HG03039 (cell line): Measurements from ENCODE around the gene POLD1.

ENCODE experiments used
- ATAC-seq: cut with Tn5 transposase; IDR thresholded peaks from one replicate; pipeline ENCODE4 v1.9.1; 2021; ENCODE audit warnings: mild to moderate bottlenecking, moderate library complexity; ENCODE audit not compliant: unreplicated experiment

Gene POLD1

DNA sequence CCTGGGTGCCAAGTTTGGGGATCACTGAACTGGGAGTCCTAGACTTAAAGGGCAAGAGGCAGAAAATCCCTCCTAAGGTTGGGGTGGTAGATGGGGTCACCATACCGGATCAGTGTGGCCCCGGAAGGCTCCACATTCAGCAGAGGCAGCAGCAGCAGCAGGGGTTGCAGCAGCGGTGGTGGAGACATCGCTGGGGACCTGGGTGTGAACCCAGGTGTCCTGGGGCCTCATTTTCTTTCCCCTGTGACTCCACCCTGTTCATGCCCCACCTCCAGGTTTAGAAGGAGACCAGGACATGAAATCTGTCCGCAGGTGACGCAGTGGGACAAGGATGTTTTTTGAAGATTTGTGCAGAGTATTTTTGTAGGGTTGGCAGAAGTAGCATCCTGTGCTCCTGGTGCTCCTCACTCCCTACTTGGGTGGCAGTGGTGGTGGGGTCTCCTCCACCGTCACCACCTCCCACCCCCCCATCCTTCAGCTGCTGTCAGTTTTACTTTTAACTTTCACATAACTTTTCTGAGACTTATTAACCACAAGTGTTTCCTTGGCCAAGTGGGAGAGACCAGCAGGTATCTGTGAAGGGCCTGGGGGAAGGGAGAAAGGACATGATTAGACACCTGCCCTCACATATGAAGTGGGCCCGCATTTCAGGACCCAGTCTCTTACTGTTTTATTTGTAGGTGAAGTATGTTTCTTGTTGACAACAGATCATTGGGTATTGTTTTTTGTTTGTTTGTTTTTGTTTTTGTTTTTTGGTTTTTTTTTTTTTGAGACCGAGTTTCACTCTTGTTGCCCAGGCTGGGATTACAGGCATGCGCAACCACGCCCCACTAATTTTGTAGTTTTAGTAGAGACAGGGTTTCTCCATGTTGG is 18.5 kb upstream of the POLD1 start, which contains the start of gene NAPSA:
TSS of gene NAPSA (minus strand) at position 206 of the 873 bp plus-strand sequence. CDS start at position 188, 18 bp downstream.
- ATAC-seq: no peak

DNA sequence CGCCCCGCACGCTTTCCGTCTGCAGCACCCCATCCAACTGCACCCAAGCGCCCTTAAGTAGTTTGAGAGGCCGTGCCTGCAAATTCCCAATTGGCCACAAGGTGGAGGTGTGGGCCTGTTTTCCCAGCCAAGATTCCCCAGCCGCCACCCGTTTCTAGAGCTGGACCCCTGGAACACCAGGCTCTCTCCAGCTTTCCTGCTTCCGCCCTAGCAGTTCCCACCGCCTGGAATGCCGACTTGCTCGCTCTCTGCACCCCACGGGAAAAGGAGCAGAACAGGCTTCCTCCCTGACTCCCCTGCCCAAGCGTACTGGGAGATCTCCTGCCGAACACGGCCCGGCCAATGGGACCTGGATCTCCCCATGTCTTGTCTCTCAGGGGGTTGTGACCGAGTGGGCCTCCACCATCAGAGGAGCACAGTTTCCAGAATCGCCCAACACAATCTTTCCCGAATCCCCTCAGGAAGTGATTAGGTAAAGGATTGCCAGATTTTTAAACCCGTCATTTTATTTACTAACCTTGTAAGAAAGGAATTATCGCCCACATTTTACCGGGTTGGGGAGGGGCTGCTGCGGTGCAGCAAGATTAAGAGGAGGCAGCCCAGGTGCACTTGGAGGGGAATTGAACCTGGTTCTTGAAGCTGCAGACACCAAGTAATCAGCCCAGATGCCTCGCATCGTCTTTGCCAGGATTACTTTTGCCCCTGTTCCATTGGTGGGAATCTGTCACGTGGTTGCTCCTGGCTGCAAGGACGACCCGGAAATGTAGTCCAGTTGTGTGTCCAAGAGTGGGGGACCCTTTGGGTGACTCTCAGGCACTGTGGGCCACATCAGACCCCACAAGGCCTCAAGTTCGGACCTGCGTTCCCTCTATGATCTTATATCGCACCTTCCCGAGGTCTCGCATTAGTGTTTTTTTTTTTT is 15.2 kb upstream of the POLD1 start:
- no peak for ATAC-seq

DNA sequence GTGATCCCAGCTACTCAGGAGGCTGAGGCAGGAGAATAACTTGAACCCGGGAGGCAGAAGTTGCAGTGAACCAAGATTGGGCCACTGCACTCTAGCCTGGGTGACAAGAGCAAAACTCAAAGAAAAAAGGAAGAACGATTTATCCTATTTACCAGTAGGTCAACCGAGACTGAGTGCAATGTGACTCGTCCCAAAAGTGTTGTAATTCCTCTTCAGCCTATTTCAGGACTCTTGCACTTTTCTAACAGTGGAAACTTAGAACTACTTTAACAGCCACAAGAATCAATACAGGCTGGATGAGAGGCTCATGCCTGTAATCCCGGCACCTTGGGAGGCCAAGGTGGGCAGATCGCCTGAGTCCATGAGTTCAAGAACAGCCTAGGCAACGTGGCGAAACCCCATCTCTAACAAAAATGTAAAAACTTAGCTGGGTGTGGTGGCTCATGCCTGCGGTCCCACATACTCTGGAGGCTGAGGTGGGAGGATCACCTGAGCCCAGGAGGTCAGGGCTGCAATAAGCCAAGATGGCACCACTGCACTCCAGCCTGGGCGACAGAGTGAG is 12.2 kb upstream of the POLD1 start:
- no peak for ATAC-seq

DNA sequence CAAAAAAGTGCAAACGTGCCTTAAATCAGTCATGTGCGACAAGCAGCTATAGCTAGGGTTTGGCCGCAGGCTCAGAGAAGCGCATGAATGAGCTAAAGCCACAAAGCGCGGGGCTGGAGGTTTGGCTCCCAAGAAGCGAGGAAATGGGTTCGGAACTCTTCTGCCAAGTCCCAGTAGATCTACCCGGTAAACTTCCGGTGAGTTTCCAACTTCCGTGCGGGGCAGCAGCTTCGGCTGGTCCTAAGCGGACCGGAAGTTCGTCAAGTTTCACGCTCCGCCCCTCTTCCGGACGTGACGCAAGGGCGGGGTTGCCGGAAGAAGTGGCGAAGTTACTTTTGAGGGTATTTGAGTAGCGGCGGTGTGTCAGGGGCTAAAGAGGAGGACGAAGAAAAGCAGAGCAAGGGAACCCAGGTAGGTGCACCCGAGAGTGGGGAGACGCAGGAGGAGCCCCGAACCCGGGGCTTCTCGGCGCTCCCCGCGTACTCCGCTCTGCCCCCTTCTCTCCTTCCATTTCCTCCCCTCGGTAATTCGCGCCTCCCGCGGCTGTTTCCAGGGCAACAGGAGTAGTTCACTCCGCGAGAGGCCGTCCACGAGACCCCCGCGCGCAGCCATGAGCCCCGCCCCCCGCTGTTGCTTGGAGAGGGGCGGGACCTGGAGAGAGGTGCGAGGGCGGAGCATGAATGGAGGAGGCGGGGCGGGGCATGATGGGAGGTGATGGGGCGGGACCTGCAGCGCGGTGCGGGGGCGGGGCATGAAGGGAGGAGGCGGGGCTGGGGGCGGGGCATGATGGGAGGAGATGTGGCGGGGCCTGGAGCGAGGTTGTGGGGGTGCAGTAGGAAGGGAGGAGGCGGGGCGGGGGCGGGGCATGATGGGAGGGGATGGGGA is 7.7 kb upstream of the POLD1 start, which contains the start of gene NR1H2:
TSS of gene NR1H2 (plus strand) at position 292 of the 885 bp plus-strand sequence. CDS start 1,149 bp downstream, outside the sequence.
- peak; percentile 77 for ATAC-seq

DNA sequence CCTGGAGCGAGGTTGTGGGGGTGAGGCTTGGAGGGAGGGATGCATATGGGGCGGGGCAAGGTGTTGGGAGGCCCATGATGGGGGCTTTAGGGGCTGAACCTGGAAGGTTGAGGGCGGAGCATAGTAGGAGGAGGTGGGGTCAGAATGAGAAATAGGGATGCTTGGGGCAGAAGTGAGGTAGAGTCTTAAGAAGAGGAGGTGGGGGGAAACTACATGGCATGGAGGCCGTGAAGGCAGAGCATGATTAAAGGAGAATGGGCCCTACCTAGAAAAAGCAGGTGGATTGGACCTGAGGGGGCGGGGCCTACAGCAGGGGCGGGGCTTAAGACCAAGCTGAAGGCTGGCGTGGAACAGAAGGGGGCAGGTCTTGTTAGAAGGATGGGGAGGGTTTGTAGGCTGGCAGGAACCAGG is 7.1 kb upstream of the POLD1 start:
- no peak for ATAC-seq

DNA sequence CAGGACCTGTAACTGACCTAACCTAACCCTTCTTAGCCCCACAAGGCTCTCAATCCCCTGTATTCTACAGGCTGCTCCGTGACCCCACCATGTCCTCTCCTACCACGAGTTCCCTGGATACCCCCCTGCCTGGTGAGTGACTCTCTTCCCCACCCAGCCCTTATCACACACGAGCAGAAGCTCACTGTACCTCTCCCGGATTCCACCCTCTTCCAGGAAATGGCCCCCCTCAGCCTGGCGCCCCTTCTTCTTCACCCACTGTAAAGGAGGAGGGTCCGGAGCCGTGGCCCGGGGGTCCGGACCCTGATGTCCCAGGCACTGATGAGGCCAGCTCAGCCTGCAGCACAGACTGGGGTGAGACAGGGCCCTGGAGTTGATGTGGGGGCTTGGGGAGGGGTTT is 6.6 kb upstream of the POLD1 start:
- ATAC-seq: no peak

DNA sequence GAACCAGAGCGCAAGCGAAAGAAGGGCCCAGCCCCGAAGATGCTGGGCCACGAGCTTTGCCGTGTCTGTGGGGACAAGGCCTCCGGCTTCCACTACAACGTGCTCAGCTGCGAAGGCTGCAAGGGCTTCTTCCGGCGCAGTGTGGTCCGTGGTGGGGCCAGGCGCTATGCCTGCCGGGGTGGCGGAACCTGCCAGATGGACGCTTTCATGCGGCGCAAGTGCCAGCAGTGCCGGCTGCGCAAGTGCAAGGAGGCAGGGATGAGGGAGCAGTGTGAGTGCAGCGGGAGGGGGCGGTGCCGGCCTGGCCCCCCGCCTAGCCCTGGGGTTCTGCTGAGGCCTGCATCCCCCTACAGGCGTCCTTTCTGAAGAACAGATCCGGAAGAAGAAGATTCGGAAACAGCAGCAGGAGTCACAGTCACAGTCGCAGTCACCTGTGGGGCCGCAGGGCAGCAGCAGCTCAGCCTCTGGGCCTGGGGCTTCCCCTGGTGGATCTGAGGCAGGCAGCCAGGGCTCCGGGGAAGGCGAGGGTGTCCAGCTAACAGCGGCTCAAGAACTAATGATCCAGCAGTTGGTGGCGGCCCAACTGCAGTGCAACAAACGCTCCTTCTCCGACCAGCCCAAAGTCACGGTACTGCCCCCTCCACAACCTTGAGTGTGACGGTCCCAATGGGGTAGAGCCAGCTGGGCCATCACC is 5.8 kb upstream of the POLD1 start:
- no peak for ATAC-seq

DNA sequence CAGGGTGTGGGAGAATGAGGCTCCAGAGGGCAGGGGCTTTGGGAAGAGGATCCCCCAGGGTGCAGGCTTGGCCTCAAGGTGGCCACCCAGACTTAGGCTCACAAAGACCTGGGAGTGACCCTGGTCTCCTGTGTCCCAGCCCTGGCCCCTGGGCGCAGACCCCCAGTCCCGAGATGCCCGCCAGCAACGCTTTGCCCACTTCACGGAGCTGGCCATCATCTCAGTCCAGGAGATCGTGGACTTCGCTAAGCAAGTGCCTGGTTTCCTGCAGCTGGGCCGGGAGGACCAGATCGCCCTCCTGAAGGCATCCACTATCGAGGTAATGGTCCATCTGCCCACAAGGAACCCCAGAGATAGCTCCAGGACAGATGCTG is 5.3 kb upstream of the POLD1 start:
- ATAC-seq: no peak

DNA sequence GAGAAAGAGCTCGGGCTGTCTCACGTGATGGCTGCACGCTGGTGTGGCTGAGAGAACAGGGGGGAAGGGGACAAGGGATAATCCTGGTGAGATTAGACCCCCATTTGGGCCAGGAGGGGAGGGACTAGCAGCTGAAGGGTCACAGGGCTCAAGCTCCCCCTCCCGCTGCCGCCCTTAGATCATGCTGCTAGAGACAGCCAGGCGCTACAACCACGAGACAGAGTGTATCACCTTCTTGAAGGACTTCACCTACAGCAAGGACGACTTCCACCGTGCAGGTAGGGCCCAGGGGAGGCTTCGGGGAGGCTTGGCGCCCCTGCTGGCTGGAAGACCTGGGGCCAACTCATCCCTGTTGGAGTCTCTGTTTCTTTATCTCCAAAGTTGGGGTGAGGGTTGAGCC is 4.5 kb upstream of the POLD1 start:
- no peak for ATAC-seq

DNA sequence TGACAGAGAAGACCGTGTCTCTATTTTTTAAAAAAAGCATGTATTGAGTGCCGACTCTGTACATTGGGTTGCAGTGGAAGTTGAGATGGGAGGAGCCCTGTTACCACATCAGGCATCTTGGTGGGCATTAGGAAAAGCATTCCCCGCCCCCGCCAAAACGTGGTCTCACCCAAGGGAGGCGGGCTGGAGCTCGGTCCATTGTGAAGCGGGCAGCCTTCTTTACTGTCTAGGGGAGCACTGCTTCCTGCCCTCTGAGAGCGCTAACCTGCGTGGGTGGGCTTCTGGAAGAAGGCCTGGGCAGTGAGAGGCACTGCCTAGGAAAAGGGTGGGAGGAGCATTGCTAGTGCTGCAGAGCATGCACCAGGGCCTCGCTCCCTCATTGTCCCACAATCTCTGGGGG is 4.0 kb upstream of the POLD1 start:
- no peak for ATAC-seq

DNA sequence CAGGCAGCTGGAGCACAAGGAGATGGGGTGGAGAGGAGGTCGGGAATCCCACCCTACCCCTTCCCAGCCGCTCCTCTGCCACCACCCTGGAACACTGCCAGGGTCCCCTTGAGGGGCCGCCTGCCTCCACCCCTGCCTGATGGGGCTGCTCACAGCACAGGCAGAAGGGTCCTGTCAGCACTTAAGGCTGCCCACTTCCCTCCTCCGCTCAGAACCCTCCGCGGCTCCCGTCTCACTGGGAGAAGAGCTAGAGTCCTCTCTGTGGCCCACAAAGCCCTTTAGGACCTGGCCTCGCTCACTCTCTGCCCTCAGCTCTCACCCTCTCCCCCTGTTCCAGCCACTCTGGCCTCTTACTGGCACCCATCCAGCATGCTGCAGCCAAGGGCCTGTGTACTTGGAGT is 3.4 kb upstream of the POLD1 start:
- ATAC-seq: no peak

DNA sequence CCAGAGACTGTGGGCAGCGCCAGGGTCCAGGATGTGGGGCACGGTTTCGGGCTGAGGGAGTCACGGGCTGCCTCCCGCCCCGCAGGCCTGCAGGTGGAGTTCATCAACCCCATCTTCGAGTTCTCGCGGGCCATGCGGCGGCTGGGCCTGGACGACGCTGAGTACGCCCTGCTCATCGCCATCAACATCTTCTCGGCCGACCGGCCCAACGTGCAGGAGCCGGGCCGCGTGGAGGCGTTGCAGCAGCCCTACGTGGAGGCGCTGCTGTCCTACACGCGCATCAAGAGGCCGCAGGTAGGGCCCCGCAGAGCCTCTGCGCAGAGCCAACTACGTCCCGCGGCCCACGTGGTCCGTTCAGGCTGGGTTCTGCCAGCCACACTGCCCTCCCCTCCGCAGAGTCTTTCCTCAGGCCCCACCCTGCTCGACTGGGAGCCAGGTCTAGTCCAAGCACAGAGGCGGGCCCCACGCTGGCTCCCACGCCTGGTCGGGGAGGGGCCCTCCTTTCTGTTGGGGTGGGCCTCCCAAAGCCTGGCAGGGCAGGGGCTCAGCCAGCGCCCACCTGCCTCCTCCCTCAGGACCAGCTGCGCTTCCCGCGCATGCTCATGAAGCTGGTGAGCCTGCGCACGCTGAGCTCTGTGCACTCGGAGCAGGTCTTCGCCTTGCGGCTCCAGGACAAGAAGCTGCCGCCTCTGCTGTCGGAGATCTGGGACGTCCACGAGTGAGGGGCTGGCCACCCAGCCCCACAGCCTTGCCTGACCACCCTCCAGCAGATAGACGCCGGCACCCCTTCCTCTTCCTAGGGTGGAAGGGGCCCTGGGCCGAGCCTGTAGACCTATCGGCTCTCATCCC is 2.0 kb upstream of the POLD1 start:
- ATAC-seq: no peak

DNA sequence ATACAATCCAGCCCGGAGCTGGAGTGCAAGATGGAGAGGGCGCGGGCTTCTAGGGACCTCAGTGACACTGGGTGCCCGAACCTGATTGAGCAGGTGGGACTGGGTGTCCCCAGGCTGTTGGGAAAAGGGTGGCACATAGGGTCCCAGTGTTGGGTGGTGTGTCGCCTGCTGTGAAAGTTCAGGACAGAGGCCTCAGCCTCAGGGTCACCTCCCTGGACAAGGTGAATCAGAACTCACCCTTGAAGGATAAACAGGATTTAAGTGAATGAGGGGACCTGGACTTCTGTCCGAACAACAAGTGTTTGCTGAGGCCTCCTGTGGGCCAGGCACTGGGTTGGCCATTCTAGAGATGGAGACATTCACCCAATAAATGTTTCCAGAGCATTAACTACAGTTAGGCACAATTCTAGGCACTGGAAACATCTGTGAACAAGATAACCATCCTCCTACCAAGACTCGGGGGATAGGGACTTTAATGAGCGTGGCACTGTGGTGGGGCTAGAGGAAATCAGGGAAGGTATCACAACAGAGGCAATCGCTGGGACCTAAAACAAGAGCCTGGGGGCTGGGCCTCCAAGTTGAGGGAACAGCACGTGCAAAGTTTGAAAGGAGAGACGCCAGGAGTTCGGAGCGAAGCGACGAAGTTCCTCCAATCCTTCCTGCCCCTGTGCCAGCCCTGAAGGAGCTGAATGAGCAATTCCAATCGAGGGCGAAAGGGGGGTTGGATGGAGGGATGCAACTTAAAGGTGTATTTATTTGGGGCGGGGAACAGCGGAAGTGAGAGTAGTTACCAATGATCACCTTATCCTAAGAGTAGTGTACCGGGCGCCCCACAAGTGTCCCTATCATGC is 921 bp upstream of the POLD1 start:
- ATAC-seq: no peak

DNA sequence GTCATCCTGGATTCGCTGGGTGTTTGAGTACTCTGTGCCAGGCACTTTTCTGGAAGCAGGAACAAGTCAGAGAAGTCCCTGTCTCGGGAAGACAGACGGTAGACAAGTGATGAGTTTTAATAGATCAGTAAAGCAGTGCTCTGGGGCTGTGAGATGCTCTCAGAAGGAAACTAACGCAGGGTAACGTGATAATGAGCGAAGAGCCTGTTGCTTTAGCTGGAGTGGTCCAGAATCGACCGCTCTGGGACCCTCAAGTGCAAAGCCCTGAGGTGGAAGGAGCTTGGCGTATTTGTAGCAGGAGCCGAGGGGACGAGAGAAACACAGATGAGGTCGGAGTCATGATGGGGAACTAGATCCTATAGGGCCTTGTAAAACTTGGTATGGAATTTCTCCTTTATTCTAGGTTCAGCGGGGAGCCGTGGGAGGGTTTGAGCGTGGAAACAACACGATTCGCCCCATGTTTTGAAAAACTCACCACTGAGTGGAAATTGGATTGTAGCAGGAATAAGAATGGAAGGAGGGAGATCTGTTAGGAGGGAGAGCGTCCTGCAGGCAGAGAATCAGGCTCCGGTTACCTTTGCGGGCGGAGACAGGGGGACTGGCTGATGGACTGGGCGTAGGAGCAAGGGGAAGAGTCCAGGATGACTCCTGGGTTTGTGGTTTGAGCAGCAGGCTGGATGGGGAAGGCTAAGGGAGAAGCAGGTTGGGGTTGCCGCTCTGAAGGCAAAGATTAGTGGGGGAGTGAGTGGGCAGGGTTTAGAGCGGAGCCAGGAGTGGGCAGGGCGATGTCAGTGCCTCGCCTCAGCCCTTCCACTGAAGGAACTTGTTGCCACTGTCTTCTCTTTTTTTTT is 763 bp downstream of the POLD1 start:
- no peak for ATAC-seq

DNA sequence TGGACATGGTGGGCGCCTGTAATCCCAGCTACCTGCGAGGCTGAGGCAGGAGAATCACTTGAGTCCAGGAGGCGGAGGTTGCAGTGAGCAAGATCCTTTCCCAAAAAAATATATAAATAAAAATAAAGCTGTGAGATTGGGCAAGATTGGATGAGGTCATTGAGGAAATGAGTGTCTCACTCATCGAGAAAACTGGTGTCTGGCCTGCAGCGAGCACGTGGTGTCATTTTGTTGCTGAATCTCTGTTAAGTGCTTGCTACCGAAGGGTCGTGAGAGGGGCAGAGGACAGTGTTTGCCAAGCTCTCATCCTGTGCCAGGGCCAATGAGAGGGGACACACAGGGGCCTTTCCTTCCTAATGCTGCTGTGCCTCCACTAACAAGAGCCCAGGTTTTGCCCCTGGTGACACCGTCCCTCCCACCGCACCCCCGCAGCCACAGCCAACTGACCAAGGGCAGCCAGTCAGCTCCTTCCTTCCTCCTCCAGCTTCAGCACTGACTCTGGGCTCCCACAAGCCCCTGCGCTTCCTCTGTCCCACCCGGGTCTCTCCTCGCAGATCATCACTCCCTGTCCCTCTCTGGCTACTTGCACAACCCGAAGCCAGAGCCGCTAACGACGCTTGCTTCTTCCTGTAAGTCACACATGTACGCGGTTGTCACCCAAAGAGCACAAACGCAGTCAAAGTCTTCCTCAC is 3.2 kb downstream of the POLD1 start:
- no peak for ATAC-seq

DNA sequence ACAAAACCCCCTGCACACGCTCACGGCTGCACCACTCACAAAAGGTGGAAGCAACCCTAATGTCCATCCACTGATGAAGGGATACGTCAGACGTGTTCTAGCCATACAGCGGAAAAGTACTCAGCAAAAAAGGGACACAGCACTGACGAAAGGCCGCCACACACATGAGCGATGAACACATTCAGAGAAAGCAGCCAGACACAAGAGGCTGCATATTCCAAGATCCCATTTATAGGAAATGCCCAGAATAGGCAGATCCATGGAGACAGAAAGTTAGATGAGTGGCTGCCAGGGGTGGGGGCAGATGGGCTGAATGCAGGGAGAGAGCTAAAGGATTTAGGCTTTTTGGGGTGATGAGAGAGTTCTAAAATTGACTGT is 3.7 kb downstream of the POLD1 start:
- no peak for ATAC-seq
